T-helper 2 cell treated with Interferon-gamma antibody and Interleukin-4, amounts not matched to agents 100 ng/mL and 5 ng/mL, for 36 hours (primary cell): Measurements from ENCODE around the gene COL13A1. TPM values are rescaled to one million over a fixed set of nuclear protein-coding genes. Genes with fewer than 3 reads are reported as not detected.

Experiments
- intact Hi-C: fragments of 100-400 bp; cut with micrococcal nuclease; formaldehyde crosslinking; loops from one replicate; pipeline ENCODE4 v1.15.1; 2023
- total RNA-seq: library from RNA; stranded (reverse); gene quantifications from 2 replicates; pipeline ENCODE4 v1.2.3, GENCODE V29; 2022

The COL13A1 gene
- total RNA-seq, 1 donor from 2014 or later = not detected

GRCh38 chr10:69844698-69845097 lies 43.0 kb downstream of the COL13A1 start:
- intact Hi-C loops = no loop called here

GRCh38 chr10:69845574-69846292 lies 44.0 kb downstream of the COL13A1 start:
- intact Hi-C loops = no loop called here

GRCh38 chr10:69846293-69846921 lies 44.7 kb downstream of the COL13A1 start:
- intact Hi-C loops = no loop called here

GRCh38 chr10:69847458-69847857 lies 45.8 kb downstream of the COL13A1 start:
- intact Hi-C loops = no loop called here

GRCh38 chr10:69847883-69848282 lies 46.2 kb downstream of the COL13A1 start:
- intact Hi-C loops = no loop called here

GRCh38 chr10:69848454-69848853 lies 46.7 kb downstream of the COL13A1 start:
- intact Hi-C loops = no loop called here

- intact Hi-C loops = no loop called here
These were observed 48.1 kb downstream of the COL13A1 start for GRCh38 chr10:69849825-69850224.

GRCh38 chr10:69850440-69850839 lies 48.7 kb downstream of the COL13A1 start:
- intact Hi-C loops = no loop called here

GRCh38 chr10:69851306-69851705 lies 49.6 kb downstream of the COL13A1 start:
- intact Hi-C loops = no loop called here

- intact Hi-C loops = no loop called here
These were observed 51.4 kb downstream of the COL13A1 start for GRCh38 chr10:69853064-69853463.

- intact Hi-C loops = no loop called here
These were observed 53.0 kb downstream of the COL13A1 start for GRCh38 chr10:69854511-69855345.

- intact Hi-C loops = no loop called here
These were observed 53.8 kb downstream of the COL13A1 start for GRCh38 chr10:69855346-69856111.

- intact Hi-C loops = no loop called here
These were observed 55.0 kb downstream of the COL13A1 start for GRCh38 chr10:69856601-69857166.

- intact Hi-C loops = no loop called here
These were observed 56.5 kb downstream of the COL13A1 start for GRCh38 chr10:69858201-69858600.

GRCh38 chr10:69860271-69860670 lies 58.6 kb downstream of the COL13A1 start:
- intact Hi-C loops = no loop called here

- intact Hi-C loops = no loop called here
These were observed 59.8 kb downstream of the COL13A1 start for GRCh38 chr10:69861251-69862240.

- intact Hi-C loops = no loop called here
These were observed 61.3 kb downstream of the COL13A1 start for GRCh38 chr10:69862882-69863530.

GRCh38 chr10:69863580-69863979 lies 61.9 kb downstream of the COL13A1 start:
- intact Hi-C loops = no loop called here

GRCh38 chr10:69864321-69864720 lies 62.6 kb downstream of the COL13A1 start:
- intact Hi-C loops = no loop called here
